ENCODE results near the gene NCS1.

Gene NCS1

DNA sequence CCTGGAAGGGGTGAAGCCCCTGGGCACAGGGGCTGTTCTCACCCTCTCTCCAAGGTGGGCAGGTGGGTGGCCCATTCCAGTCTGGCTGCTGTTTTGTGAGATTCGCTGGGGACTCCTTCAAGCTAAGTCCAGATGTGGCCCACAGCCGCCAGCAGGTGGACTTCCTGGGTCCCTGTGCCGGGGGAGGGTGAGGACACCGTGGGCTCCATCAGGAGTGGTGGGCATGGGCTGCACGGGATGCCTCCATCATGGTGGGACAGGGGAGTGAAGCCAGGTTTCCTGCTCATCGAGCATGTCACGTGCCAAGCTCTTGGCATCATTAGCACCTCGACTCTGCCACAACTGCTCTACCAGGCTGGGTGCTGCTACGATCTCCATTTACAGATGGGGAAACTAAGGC, 1.8 kb downstream of the NCS1 start:
- H3K4me2 ChIP-seq (ENCODE audit: low read length): no peak overlapping the region
- no peak overlapping the region for H3K9ac ChIP-seq (ENCODE audit: low read length)
- H3K9me3 ChIP-seq (ENCODE audit: insufficient read depth, low read length): no peaks in the 10 kb centered on the region
- TF ChIP-seq, protein P1, sequence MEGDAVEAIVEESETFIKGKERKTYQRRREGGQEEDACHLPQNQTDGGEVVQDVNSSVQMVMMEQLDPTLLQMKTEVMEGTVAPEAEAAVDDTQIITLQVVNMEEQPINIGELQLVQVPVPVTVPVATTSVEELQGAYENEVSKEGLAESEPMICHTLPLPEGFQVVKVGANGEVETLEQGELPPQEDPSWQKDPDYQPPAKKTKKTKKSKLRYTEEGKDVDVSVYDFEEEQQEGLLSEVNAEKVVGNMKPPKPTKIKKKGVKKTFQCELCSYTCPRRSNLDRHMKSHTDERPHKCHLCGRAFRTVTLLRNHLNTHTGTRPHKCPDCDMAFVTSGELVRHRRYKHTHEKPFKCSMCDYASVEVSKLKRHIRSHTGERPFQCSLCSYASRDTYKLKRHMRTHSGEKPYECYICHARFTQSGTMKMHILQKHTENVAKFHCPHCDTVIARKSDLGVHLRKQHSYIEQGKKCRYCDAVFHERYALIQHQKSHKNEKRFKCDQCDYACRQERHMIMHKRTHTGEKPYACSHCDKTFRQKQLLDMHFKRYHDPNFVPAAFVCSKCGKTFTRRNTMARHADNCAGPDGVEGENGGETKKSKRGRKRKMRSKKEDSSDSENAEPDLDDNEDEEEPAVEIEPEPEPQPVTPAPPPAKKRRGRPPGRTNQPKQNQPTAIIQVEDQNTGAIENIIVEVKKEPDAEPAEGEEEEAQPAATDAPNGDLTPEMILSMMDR (IDR thresholded peaks at IDR 0.05; ENCODE audit: low read depth, low read length): no peak
- no peak for TF ChIP-seq EZH2phosphoT487 (IDR thresholded peaks at IDR 0.05; ENCODE audit: low read depth)
- H3K27me3 ChIP-seq (ENCODE audit: low read depth, low read length): no peaks in the 10 kb centered on the region
- H3K79me2 ChIP-seq (ENCODE audit: low read length): no peaks in the 10 kb centered on the region
- H3K27ac ChIP-seq (ENCODE audit: low read length): no peak overlapping the region
- no peaks in the 10 kb centered on the region for H3K36me3 ChIP-seq (replicated peaks; ENCODE audit: low read depth, low read length)
- H3K4me1 ChIP-seq (ENCODE audit: low read length): no peaks in the 10 kb centered on the region
- no peaks in the 10 kb centered on the region for H4K20me1 ChIP-seq (ENCODE audit: insufficient read depth, low read length)
- H2AFZ ChIP-seq (ENCODE audit: low read depth, low read length): no peak overlapping the region
- H3K4me3 ChIP-seq (ENCODE audit: low read length): no peak overlapping the region

DNA sequence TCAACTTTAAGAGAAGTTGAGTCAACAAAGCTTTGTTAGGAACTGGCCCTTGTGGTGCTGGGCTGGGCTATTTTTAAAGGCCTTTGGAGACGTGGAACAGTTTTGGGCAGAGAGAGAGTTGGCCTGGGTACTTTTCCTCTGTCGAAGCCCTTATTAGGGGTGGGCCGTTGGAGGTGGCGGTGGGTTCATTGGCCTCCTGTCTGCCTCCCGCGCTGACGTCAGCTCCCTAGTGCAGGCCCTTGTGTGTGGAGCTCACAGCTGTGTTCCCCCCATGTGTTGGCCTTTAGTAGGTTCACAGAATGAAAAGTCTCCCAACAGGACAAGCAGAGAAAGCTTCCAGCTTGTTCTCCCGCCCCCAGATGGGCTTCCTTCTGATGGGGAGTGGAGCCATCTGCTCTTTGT, 2.7 kb downstream of the NCS1 start:
- H2AFZ ChIP-seq (ENCODE audit: low read depth, low read length): no peak overlapping the region
- H3K79me2 ChIP-seq (ENCODE audit: low read length): no peaks in the 10 kb centered on the region
- TF ChIP-seq, protein P1 (IDR thresholded peaks at IDR 0.05; ENCODE audit: low read depth, low read length): no peak
- no peak for TF ChIP-seq EZH2phosphoT487 (IDR thresholded peaks at IDR 0.05; ENCODE audit: low read depth)
- no peak overlapping the region for H3K9ac ChIP-seq (ENCODE audit: low read length)
- no peaks in the 10 kb centered on the region for H3K4me1 ChIP-seq (ENCODE audit: low read length)
- no peak overlapping the region for H3K4me3 ChIP-seq (ENCODE audit: low read length)
- H3K4me2 ChIP-seq (ENCODE audit: low read length): no peak overlapping the region
- H4K20me1 ChIP-seq (ENCODE audit: insufficient read depth, low read length): no peaks in the 10 kb centered on the region
- H3K36me3 ChIP-seq (replicated peaks; ENCODE audit: low read depth, low read length): no peaks in the 10 kb centered on the region
- no peak overlapping the region for H3K27ac ChIP-seq (ENCODE audit: low read length)
- H3K27me3 ChIP-seq (ENCODE audit: low read depth, low read length): 0 out of 2 replicates have a peak, but pooled peaks cover 6% of the 10 kb centered on the region
- no peaks in the 10 kb centered on the region for H3K9me3 ChIP-seq (ENCODE audit: insufficient read depth, low read length)

DNA sequence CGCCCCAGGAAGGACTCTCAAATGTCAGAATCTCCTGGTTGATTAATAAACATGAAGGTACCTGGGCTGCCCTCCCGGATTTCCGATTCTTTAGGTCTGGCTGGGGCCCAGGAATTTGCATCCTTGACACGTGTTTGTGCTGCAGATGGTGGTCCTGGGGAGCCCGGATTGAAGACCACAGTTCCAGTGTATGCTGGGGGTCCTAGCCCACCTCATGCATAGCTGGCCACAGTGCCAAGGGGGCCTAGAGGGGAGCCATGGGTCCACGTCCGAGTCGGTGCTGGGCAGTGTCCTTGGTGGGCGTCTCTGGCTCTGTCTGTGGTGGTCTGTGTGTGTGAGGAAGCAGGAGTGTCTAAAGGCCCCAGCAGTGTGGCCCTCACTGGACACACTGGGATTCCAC, 3.2 kb downstream of the NCS1 start:
- Histone ChIP-seq H3K27ac (ENCODE audit: low read length) (no peak overlapping the region), H3K4me1 (ENCODE audit: low read length) (no peaks in the 10 kb centered on the region), H3K36me3 (replicated peaks; ENCODE audit: low read depth, low read length) (no peaks in the 10 kb centered on the region), H3K79me2 (ENCODE audit: low read length) (no peaks in the 10 kb centered on the region), H3K4me2 (ENCODE audit: low read length) (no peak overlapping the region), H3K9me3 (ENCODE audit: insufficient read depth, low read length) (no peaks in the 10 kb centered on the region), H3K27me3 (ENCODE audit: low read depth, low read length) (0 out of 2 replicates have a peak, but pooled peaks cover 6% of the 10 kb centered on the region), H3K9ac (ENCODE audit: low read length) (no peak overlapping the region), H4K20me1 (ENCODE audit: insufficient read depth, low read length) (no peaks in the 10 kb centered on the region), H3K4me3 (ENCODE audit: low read length) (no peak overlapping the region), H2AFZ (ENCODE audit: low read depth, low read length) (no peak overlapping the region)
- TF ChIP-seq, protein P1 (IDR thresholded peaks at IDR 0.05; ENCODE audit: low read depth, low read length): no peak
- TF ChIP-seq EZH2phosphoT487 (IDR thresholded peaks at IDR 0.05; ENCODE audit: low read depth): no peak

DNA sequence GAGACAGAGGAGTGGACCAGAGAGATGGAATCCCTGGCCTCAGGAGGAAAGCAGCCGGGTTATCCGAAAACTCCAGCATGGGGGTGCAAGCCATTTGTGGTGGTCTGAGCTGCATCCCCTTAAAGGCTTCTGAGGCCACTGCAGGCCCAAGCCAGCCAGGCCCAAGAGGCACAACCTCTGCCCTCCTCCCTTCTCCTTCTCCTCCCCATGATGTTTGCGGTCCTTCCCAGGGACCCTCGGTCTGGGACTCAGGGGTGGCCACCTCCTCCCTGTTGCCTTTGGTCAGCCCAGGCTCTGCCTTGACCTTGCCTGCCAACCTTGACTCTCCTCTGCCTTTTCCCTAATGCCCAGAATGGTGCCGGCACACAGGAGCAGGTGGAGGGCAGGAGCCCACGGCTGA, 4.6 kb downstream of the NCS1 start:
- TF ChIP-seq EZH2phosphoT487 (IDR thresholded peaks at IDR 0.05; ENCODE audit: low read depth): no peak
- TF ChIP-seq, protein P1 (IDR thresholded peaks at IDR 0.05; ENCODE audit: low read depth, low read length): no peak
- H3K79me2 ChIP-seq (ENCODE audit: low read length): no peaks in the 10 kb centered on the region
- H3K9me3 ChIP-seq (ENCODE audit: insufficient read depth, low read length): no peaks in the 10 kb centered on the region
- H3K4me1 ChIP-seq (ENCODE audit: low read length): no peaks in the 10 kb centered on the region
- H3K4me2 ChIP-seq (ENCODE audit: low read length): no peak overlapping the region
- no peak overlapping the region for H3K9ac ChIP-seq (ENCODE audit: low read length)
- H3K4me3 ChIP-seq (ENCODE audit: low read length): no peak overlapping the region
- no peaks in the 10 kb centered on the region for H4K20me1 ChIP-seq (ENCODE audit: insufficient read depth, low read length)
- H3K27me3 ChIP-seq (ENCODE audit: low read depth, low read length): 0 out of 2 replicates have a peak, but pooled peaks cover 6% of the 10 kb centered on the region
- H3K36me3 ChIP-seq (replicated peaks; ENCODE audit: low read depth, low read length): no peaks in the 10 kb centered on the region
- no peak overlapping the region for H2AFZ ChIP-seq (ENCODE audit: low read depth, low read length)
- H3K27ac ChIP-seq (ENCODE audit: low read length): no peak overlapping the region
